ENCODE measurements around the gene SUMF2. TPM values are rescaled to one million over a fixed set of nuclear protein-coding genes. Genes with fewer than 3 reads are reported as not detected.

SUMF2 gene
- total and polyA plus RNA-seq, 2 of the 13 experiments (the other 11 are each of a cell fraction or from before 2014, with no cell fraction given): 48.9 to 54.4 TPM

DNA sequence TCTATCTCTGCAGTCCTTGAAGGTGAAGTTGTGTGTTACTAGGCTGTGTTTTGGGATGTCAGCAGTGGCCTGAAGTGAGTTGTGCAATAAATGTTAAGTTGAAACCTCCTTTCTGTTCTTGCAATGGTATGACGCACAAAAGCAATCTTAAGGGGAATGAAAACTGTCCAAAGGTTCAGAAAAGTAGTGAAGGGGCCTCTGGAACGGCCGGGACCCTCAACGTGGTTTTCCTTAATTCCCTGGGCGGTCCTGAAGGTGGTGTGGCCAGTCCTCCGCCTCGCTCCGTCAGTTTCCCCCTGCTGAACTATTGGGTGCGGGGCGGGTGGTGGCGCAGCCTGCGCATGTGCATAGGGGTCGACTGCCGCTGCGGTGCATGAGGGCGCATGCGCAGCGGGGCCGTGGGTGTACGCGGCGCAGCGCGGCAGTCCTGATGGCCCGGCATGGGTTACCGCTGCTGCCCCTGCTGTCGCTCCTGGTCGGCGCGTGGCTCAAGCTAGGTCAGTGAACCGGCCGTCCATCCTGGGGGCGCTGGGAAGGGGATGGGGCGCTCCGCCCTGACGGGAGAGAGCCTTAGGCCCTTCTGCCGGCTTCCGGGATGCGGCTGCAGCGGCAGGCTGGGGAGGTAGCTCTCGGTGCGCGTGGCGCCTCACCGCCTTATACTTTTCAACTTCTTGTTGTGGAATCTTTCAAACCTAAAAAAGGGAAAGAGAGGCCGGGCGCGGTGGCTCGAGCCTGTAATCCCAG, at the start of gene SUMF2 (continued):
- TF ChIP-seq PRDM10 (CRISPR knock-in tag; IDR thresholded peaks at IDR 0.05; ENCODE audit: low read depth) (no peak), SCMH1 (CRISPR knock-in tag; IDR thresholded peaks at IDR 0.05; ENCODE audit: borderline replicate concordance) (no peak), ZNF614 (CRISPR knock-in tag; IDR thresholded peaks at IDR 0.05; ENCODE audit: borderline replicate concordance) (no peak), NFE2 (CRISPR knock-in tag; IDR thresholded peaks at IDR 0.05) (no peak), ZNF24 (IDR thresholded peaks at IDR 0.05) (no peak), KLF12 (CRISPR knock-in tag; IDR thresholded peaks at IDR 0.05; ENCODE audit: borderline replicate concordance) (no peak), XRCC5 (optimal IDR thresholded peaks at IDR 0.05; ENCODE audit: low read length) (no peak), CEBPB (IDR thresholded peaks at IDR 0.05; ENCODE audit: borderline replicate concordance, low read depth, low read length) (peak; percentile 94), FOXA3 (CRISPR knock-in tag; IDR thresholded peaks at IDR 0.05) (no peak), ZNF879 (CRISPR knock-in tag; IDR thresholded peaks at IDR 0.05) (peak; percentile 81; the same call in 1 of the 2 replicates), U2AF1 (optimal IDR thresholded peaks at IDR 0.05; ENCODE audit: low read depth, low read length) (no peak), ZSCAN12 (CRISPR knock-in tag; IDR thresholded peaks at IDR 0.05) (peak; percentile 61; the same call in 1 of the 2 replicates), ZNF460 (CRISPR knock-in tag; IDR thresholded peaks at IDR 0.05; ENCODE audit: borderline replicate concordance) (no peak; the same call in 1 of the 2 replicates), MED8 (CRISPR knock-in tag; IDR thresholded peaks at IDR 0.05; ENCODE audit: insufficient replicate concordance) (peak; percentile 69), ZBTB7A (CRISPR knock-in tag; IDR thresholded peaks at IDR 0.05) (0 out of 2 replicates have a peak, but pooled peaks have one; percentile 19), TCF7 (IDR thresholded peaks at IDR 0.05; ENCODE audit: low read depth) (no peak), CBX5 (CRISPR knock-in tag; IDR thresholded peaks at IDR 0.05; ENCODE audit: borderline replicate concordance) (no peak), ZNF558 (CRISPR knock-in tag; IDR thresholded peaks at IDR 0.05; ENCODE audit: borderline replicate concordance) (peak; percentile 77; the same call in 1 of the 2 replicates), MIXL1 (CRISPR knock-in tag; IDR thresholded peaks at IDR 0.05) (no peak; the same call in 1 of the 2 replicates), ZNF850 (CRISPR knock-in tag; conservative IDR thresholded peaks at IDR 0.05) (peak; percentile 46; the same call in 1 of the 2 replicates), ZSCAN31 (CRISPR knock-in tag; IDR thresholded peaks at IDR 0.05; ENCODE audit: low read depth) (peak; percentile 86; the same call in 1 of the 2 replicates)
- TF ChIP-seq, protein P1, sequence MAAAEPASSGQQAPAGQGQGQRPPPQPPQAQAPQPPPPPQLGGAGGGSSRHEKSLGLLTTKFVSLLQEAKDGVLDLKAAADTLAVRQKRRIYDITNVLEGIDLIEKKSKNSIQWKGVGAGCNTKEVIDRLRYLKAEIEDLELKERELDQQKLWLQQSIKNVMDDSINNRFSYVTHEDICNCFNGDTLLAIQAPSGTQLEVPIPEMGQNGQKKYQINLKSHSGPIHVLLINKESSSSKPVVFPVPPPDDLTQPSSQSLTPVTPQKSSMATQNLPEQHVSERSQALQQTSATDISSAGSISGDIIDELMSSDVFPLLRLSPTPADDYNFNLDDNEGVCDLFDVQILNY (CRISPR knock-in tag; conservative IDR thresholded peaks at IDR 0.05): no peak
- TF ChIP-seq, protein P2, sequence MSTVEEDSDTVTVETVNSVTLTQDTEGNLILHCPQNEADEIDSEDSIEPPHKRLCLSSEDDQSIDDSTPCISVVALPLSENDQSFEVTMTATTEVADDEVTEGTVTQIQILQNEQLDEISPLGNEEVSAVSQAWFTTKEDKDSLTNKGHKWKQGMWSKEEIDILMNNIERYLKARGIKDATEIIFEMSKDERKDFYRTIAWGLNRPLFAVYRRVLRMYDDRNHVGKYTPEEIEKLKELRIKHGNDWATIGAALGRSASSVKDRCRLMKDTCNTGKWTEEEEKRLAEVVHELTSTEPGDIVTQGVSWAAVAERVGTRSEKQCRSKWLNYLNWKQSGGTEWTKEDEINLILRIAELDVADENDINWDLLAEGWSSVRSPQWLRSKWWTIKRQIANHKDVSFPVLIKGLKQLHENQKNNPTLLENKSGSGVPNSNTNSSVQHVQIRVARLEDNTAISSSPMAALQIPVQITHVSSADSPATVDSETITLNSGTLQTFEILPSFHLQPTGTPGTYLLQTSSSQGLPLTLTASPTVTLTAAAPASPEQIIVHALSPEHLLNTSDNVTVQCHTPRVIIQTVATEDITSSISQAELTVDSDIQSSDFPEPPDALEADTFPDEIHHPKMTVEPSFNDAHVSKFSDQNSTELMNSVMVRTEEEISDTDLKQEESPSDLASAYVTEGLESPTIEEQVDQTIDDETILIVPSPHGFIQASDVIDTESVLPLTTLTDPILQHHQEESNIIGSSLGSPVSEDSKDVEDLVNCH (CRISPR knock-in tag; IDR thresholded peaks at IDR 0.05): no peak

Data from HepG2 (cell line).